Forelimb muscle (tissue), 1 donor: Measurements from ENCODE around the gene CDH6. TPM values are rescaled to one million over a fixed set of nuclear protein-coding genes. Genes with fewer than 3 reads are reported as not detected.

Experiments used
- DNase-seq: peaks from one replicate; pipeline ENCODE4 v3.0.0-alpha.2; 2013; ENCODE audit warnings: low read depth
- polyA plus RNA-seq: library from polyadenylated mRNA; unstranded; fragments of 120-200 nt; gene quantifications from one replicate; pipeline ENCODE4 v1.2.1, GENCODE V29; 2013; ENCODE audit not compliant: insufficient read length

Gene CDH6
- polyA plus RNA-seq, 1 donor, result 3.0 TPM

DNA sequence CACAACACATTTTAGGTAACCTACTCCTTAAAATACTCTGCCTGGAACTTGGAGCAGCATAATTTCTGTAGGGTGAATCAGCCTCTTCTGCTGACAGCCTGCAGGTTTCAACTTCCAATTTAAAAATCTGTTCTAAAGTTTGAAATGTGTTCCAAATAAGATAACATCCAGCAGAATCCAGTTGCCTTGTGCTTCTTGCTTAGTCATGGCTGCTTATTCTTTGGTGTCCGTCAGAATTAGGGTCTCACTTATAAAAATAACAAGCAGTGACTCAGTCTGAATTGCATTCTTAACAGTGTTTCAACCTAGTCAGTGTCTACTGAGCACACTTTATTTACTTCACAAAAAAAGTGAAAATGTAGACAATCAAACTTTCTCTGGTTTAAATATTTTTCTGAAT, 3.7 kb downstream of the CDH6 start:
- DNase-seq, result no peak

DNA sequence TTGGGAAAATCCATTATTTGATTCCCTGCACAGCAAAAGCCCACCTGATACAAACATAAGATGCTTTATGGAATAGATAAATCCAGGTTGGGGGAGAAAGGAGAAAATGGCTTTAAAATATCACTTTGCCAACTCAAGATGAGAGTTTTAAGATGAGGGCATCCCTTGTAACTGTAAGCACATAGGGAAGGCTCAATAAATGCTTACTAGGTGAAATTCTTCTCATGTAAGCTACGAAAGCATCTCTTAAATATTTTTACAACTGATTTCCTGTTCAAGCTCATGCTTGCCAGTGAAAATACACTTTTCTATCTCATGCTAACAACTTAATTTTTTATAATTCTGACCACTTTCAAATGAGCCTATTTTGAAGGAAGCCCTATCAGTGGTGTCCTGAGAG, 11.5 kb downstream of the CDH6 start:
- DNase-seq, result no peak

DNA sequence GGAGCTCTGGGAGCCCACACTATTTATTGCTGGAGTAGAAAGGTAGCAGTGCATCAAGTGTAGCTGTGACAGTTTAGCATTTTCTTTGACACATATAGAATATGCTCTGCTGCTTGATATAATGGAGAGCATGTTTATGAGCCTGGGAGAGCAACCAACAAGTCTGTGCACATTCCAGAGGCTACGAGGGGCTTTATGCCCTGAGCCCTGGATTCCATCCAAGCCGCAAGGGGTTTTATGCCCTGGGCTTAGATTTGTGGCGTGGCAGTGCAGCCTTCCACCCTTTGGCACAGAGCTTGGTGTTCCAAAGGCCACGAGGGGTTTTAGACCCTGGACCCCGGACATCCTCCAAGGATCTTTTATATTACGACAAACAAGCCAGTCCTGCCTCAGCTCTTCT, 14.6 kb downstream of the CDH6 start:
- no peak for DNase-seq

DNA sequence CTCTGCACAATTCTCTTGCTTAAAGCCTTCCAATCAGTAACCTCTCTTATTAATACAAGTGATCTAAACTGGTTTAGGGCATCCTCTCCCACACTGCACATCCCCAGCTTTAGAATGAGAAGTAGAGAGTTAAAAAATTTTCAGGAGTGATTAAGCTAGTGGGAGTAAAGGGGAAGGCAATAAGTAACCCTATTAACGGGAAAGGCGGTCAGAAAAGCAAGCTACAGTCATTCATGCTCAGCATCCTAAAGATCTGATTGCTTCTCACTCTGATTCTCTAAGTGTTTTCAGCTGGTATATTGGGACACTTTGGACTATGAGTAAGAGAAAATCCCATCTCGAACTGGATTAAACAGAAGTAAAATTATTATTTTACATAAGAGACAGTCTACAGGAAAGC, 15.8 kb downstream of the CDH6 start:
- DNase-seq, result no peak

DNA sequence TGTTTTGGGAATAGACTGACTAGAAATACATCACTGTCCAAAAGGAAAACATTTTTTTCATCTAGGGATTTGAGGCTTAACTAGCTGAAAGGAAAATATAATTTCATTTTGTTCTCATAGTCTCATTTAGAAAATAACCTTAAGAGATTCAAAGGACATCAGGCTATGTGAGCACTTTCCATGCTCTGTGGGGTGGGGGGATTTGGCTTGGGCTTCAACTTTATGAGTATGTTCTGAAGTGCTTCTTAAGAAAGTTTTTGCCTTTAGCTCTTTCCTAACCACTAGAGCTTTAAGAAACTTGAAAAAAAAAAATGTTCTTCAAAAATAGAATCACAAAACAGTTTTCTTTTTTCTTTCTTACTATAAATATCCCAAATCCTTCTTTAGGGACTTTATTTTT, 17.6 kb downstream of the CDH6 start:
- no peak for DNase-seq

DNA sequence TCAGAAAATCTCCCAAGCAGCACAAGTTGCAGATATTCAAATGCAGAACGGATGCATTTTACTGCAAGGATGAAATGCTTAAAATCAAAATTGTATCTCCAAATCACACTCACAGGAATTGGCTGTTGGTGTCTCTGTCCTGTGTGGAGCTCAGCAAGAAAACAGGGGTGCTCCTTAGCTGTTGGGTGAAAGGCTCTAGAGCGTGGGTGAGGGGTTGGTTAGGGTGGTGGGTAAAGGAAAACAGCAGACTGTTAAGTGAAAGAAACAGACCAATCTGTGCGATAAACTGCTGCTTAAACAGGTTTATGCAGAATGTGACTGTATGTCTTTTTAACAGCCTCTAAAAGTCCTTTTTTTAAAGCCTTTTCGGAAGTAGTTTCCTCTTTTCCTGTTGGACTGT, 19.8 kb downstream of the CDH6 start:
- no peak for DNase-seq

DNA sequence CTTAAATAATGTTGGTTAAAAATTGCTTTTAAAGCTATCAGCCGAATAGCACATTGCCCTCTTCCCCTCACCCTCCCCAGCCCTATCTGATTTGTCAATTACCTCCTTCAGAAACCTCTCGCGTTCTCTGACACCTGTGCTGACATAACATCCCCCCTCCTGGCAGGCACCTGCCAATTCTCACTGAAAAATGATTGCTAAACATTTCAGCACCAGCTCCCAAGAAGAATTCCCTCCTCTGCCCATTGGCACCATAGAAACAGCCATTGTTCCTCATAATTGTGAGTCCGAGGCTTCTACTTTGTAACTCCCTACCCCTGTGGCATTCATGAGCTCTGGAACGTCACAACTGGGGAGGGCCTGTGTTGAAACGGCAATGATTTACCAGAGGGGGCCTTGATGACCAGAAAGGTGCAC, 20.2 kb downstream of the CDH6 start:
- no peak for DNase-seq

DNA sequence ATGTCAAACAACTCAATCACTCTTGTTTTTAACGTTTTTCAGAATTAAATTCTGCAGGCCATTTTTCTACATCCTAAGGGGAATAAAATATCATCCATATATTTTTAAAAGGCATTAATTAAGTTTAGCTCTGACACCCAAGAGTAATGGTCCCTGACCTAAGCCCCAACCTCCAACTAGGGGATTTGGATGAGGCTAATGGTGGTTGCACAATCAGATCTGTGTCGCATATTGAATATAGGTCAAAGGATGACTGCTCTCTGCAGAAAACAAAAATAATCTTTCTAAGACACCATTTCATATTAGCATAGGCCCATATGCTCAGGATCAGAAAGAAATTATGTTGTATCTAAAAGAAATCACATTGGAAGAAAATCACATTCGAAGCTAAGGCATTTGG, 20.7 kb downstream of the CDH6 start:
- no peak for DNase-seq

DNA sequence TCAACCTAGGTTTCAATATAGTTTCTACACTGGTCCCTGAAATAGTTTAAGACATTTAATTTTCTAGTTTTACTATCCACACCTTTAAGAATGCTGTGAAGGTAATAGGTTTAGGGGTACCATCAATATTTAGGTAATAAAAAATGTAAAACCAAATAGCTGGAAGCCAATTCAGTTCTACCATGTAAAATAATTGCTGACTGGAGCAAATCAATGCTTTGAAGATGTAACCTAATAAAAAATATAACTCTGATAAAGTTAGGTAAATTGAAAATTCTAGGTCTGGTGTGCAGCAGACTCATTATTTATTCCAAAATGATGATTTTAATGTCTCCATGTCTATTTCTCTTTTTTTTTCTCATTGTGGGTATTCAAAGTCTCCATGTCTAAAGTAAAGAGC, 21.8 kb downstream of the CDH6 start:
- no peak for DNase-seq

DNA sequence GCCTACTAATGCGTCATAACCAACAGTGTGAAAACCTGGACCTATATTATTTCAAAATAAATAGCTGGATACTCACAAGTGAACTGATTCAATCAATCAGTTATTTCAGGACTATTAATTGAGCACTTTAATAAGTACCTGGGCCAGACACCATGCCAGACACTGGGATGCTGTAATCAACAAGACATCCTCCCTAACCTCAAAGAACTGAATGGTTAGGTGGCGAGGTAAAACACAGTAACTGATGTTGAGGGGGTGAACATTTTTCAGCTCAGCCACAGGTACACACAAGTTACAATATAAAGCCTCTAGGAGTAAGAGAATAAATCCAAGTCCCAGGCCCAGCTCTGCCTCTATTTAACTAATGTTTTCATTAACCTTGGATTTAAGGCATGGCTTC, 24.0 kb downstream of the CDH6 start:
- no peak for DNase-seq

DNA sequence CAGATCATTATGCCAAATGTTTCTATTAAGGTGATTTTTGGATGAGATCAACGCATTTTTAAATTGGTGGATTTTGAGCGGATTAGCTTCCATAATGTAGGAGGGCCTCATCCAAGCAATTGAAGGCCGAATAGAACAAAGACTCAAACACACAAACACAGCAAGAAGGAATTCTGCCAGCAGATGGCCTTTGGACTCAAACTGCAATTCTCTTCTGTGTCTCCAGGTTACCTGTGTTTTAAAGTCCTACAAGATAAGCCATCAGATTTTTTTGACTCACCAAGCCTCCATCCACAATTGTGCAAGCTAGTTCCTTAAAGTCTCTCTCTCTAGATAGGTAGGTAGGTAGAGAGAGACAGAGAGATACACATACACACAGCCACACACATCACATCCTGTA, 25.5 kb downstream of the CDH6 start:
- DNase-seq, result no peak

DNA sequence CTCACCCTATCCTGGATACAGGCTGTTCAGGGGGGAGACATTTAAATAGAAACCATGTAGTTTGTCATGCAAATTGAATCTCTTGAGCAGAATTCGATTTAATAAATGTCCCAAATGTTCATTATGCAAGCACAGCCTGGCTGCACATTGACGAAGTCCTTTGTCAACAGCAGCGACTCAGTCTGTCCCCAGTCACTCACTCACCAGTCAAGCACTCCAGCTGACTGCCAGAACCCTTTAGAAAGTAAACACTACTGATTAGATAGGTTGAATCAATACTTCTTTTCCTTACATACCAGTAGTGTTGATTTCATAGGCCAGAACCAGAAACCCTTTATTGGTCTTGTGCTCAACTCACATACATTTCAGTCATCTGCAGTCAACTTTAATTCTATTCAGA, 27.5 kb downstream of the CDH6 start:
- DNase-seq, result no peak

DNA sequence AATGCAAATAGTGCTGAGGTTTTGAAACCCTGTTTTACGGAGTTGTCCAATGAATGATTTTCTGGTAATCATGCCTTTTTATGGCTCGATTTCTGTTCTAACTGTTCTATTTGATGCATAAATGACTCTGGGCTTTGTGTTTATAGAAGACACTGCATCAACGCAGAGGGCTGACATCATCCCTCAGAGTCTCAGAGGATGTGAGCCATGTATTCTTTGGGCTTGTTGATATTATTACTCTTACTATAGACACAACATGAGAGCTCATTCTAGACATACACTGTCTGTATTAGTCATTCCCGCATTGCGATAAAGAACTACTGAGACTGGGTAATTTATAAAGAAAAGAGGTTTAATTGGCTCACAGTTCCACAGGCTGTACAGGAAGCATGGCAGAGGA, 31.6 kb downstream of the CDH6 start:
- no peak for DNase-seq

DNA sequence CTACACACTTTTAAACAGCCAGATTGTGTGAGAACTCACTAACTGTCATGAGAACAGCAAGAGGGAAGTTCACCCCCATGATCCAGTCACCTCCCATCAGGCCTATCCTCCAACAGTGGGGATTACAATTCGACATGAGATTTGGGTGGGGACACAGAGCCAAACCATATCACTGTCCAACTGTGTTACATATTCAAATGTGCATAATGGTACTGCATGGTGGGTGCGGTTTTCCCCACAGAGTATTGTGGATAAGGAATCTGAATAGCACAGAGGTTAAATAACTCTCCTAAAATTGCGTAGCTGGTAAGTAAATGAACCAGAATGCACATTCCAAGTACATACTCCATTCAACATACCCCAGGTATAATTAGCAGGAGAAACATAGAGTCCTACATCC, 32.1 kb downstream of the CDH6 start:
- DNase-seq, result no peak

DNA sequence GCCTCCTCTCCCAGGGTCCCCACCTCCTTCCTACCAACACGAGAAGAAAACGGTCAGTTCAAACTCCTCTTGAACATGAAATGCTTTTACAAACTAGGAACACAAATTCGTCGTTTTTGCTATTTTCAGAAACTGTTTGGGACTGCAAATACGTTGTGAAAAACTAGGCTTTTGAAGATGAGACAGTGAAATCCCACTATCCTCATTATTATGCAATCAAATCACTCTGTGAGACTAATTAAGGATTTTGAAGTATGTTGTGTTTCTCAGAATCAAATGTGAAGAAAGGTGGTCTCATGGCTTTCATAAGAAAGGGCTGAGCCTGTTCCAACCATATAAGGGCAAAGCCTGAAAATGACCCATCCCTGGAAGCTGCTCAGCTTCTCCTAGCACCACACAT, 33.2 kb downstream of the CDH6 start:
- no peak for DNase-seq

DNA sequence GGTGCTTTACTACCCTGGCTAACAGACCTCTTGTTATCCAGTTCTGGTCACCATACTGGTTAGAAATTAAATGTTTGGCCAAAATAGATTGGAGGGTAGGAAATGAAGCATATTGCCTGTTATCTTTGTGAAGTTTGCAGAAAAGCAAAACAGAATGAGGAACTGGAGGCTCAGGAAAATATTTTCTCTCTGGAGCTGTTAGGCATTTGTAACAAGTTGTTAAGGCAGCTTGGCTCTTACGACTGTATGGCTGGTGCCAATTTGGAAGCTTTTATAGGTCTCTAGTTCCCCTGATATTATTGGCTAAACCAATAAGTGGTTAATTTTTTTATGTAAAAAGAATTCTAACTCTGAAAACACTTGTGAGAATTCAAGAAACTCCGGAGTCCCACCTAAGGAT, 35.8 kb downstream of the CDH6 start:
- DNase-seq, result no peak

DNA sequence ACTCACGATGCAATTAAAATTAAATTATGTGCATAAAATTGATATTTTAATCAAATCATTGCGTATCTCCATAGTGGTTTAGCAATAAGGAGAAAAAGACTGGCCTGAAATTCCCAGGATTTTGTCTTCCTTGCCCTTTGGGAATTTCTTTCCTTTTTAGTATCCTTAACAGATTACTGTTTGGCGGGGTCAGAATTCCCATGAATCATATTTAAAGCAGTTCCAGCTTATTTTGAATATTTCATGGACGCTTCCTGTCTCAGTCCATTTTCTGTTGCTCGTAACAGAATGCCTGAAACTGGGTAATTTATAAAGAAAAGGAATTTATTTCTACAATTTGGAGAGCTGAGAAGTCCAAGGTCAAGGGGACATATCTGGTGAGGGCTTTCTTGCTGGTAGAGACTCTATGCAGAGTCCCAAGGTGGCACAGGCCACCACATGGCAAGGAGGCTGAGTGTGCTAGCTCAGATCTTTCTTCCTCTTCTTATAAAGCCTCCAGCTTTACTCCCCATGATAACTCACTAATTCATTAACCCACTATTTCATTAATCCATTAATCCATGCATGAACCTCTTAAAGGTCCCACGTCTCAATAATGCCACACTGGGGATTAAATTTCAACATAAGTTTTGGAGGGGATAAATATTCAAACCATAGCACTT, 37.8 kb downstream of the CDH6 start:
- DNase-seq, result no peak

DNA sequence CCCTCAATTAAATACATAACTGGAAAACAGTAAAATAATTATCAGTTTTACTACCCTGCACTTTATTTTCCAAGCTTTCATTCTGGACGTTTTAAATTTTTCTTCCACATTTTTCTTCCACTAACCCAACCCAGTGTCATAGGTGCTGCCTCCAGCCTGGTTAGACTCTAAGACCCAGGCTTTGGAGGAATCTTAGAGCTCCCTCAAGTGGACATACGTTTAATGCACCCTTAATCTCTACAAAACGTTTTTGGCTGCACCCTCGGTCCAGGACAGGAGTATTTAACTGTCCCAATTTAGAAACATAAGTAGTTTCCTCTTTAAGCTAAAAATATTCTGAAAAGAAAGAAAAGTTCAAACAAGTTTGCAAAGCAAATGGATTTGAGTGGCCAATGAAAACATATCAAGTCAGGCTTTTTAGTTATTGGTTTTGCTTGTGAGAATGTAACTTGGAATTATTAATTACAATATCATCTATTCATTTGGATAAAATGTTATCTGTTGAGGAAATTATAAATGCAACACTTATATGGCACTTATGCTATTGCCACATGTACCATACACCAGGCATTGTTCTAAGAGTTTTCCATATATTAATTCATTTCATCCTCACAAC, 38.9 kb downstream of the CDH6 start:
- DNase-seq, result no peak

DNA sequence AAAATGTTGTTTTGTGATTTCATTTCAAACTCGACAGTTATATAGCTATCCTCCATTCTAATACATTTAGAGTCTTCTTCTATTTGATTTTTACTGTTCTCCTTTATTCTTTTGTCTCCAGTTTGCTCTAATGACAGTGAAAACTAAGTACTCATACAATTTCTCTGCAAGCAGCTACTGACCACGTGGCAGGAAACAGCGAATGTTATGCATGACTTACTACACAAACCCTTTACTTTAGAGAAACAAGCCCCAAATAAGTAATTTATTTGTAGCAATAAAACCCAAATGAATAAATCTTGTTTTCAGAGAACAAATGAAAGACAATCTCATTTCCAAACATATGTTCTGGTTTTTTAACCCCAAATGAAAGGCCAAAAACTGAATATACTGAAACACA, 41.9 kb downstream of the CDH6 start:
- no peak for DNase-seq

DNA sequence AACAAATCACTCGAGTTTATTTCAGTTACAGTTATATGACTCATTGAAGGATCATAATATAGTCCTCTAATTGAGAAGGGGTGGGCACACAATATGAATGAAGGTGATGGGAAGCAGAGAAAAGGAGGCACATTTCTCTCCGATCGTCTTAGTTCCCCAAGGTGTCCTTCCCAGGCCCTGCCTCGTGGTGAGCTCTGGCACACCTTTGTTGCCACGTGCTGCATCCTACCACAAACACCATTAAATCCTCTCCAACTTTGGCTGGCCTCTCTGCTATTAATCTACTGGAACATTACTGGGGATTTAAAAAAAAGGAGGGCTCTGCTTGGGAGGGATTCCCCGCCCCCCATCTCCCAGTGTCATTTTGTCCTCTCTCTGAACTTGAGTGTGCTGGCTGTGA, 42.9 kb downstream of the CDH6 start:
- no peak for DNase-seq

DNA sequence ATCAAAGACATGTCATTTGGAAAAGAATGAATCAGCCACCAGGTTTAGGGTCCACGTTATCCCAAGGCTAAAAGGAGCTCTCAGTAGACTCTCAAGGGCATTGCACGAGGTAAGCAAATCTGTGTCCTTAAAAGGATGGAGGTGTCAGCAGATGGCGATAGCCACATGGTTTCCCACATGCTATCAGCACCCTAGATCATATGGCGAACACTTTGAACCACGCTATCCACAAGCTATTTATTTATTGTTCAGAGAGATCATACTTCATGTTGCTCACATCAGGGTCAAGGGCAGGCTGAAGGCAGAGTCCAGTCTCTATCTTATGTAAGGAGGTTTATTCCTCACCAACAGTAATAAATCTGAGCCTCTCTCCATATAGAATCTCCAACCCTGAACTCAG, 43.7 kb downstream of the CDH6 start:
- DNase-seq, result no peak

DNA sequence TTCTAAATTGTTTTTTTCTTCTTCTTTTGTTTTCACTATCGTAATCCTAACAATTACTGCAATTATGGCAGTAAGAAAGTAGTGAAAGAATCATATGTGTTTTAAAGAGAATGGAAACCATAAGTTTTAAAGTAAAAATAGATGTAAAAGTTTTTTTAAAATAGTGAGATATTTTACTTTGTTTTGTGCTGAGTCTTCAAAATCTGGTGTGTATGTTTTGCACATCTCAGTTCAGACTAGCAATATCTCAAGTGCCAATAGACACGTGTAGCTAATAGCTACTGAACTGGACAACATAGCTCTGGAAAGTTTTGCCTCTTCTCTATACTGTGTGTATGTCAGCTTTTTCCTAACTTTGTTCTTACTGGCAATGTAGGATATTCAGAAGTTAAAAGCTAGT, 45.0 kb downstream of the CDH6 start:
- no peak for DNase-seq

DNA sequence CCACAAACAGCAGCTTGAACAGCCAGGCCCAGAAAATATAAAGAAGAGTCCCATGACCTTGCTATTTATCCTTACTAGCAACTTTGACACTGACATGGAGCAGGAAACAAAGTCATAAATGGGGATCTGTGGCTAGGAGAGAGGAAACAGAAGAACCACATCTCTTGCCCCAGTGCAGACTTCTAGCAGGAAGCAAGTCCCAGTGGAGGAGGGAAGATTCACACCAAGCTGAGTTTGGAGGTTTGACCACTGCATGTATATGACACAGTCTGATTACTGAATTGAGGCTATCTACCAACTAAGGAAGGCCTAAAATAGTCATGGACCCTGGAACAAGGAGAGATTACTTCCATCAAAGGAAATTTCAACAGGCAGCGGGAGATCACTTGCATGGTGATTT, 51.4 kb downstream of the CDH6 start:
- no peak for DNase-seq

DNA sequence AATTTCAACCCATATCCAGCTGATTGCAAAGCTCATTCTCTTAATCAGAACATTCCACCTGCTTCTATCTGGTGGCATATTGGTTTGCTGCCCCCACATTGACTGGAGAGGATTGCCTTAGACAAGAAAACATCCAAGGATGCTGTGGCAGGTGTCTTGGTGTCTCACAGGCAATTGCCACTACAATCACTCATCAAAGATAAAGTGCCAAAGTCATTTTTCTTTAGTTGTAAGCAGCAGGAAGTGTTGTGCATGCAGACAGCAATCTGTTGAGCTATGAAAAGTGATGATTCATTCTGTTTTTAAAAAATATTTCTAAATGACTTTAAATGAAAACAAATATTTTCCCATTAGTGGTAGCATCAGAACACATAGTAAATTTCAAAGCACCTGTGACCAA, 53.9 kb downstream of the CDH6 start:
- no peak for DNase-seq
